GM12878 (cell line): Measurements from ENCODE around the gene TNIP1. TPM values are rescaled to one million over a fixed set of nuclear protein-coding genes. Genes with fewer than 3 reads are reported as not detected.

Experiments used
- ATAC-seq: fragments of 200-7000 bp; cut with Tn5 transposase; 3 replicates; pipeline ENCODE4 v1.9.1; 2020; ENCODE audit warnings: mild to moderate bottlenecking, moderate library complexity
- BruUV-seq: library from RNA; stranded (reverse); fragments of 400-500 nt; replicated peaks from 2 replicates; lab custom pipeline; 2021; lab: Mats Ljungman, UMichigan
- CTCF ChIA-PET: fragments of 300-600 bp; sonication (Branson Sonifier 250); formaldehyde crosslinking; extraction: SDS; loops from one replicate; lab custom pipeline; 2021; ENCODE audit warnings: inconsistent platforms; lab: Yijun Ruan, JAX
- POLR2A ChIA-PET: fragments of 350-600 bp; formaldehyde crosslinking; extraction: SDS; loops from one replicate; lab custom pipeline; 2021; ENCODE audit warnings: inconsistent platforms; lab: Charles Lee
- RAD21 ChIA-PET: fragments of 300-600 bp; sonication (Branson Sonifier 250); formaldehyde crosslinking; loops from one replicate; lab custom pipeline; 2023; ENCODE audit warnings: antibody characterized with exemption; ENCODE audit not compliant: unreplicated experiment; lab: Charles Lee
- SMC1A ChIA-PET: fragments of 300-600 bp; sonication (Branson Sonifier 250); formaldehyde crosslinking; loops from one replicate; lab custom pipeline; 2023; ENCODE audit not compliant: unreplicated experiment, uncharacterized antibody; lab: Charles Lee
- DNase-seq: peaks from one replicate; pipeline ENCODE4 v3.0.0-alpha.2; 2011; ENCODE audit warnings: low read depth, low spot score
- FAIRE-seq: peaks from 3 replicates; lab custom pipeline; 2011; peaks lifted over from hg19 to GRCh38; lab: Jason Lieb, UNC
- H2AFZ ChIP-seq: 2 replicates; pipeline ENCODE4 v1.6.0; 2011; ENCODE audit warnings: low read depth, low read length, control low read depth; ENCODE audit not compliant: control insufficient read depth
- H3K27ac ChIP-seq: 2 replicates; pipeline ENCODE4 v1.5.1; 2011; ENCODE audit warnings: control low read depth; ENCODE audit not compliant: control insufficient read depth, insufficient read depth
- H3K27me3 ChIP-seq, 2 experiments: replicated peaks in 1 of 2; 2 replicates each; pipeline versions ENCODE4 v1.6.0 to v1.6.1; 2011; ENCODE audit warnings: low read length in 1 of 2; ENCODE audit not compliant: control insufficient read depth in 2 of 2, insufficient read depth in 2 of 2
- H3K36me3 ChIP-seq, 2 experiments: 2 replicates each; pipeline ENCODE4 v1.5.1; 2011; ENCODE audit warnings: low read length in 1 of 2; ENCODE audit not compliant: control insufficient read depth in 2 of 2, insufficient read depth in 2 of 2
- H3K4me1 ChIP-seq: 2 replicates; pipeline ENCODE4 v1.6.1; 2011; ENCODE audit warnings: mild to moderate bottlenecking, low read length, moderate library complexity, mixed read lengths; ENCODE audit not compliant: control insufficient read depth, insufficient read depth
- H3K4me2 ChIP-seq: 2 replicates; pipeline ENCODE4 v1.6.0; 2011; ENCODE audit warnings: control low read depth; ENCODE audit not compliant: control insufficient read depth, insufficient read depth
- H3K4me3 ChIP-seq: fragments of 200-600 bp; sonication (generic); 2 replicates; pipeline ENCODE4 v1.5.1; 2016
- H3K79me2 ChIP-seq: 2 replicates; pipeline ENCODE4 v1.6.0; 2011; ENCODE audit warnings: low read length; ENCODE audit not compliant: control insufficient read depth, insufficient read depth
- H3K9ac ChIP-seq: 2 replicates; pipeline ENCODE4 v1.8.0; 2011; ENCODE audit warnings: low read length, control low read depth, mixed read lengths; ENCODE audit not compliant: control insufficient read depth, insufficient read depth
- H3K9me3 ChIP-seq: replicated peaks from 3 replicates; pipeline ENCODE4 v1.5.1; 2011; ENCODE audit warnings: mild to moderate bottlenecking, low read length; ENCODE audit not compliant: control insufficient read depth, insufficient read depth
- H4K20me1 ChIP-seq: 2 replicates; pipeline ENCODE4 v1.6.0; 2011; ENCODE audit not compliant: control insufficient read depth, insufficient read depth
- BCL11A ChIP-seq: IDR thresholded peaks from 2 replicates; pipeline ENCODE4 v1.6.1; 2011; ENCODE audit warnings: low read depth, low read length
- CREM ChIP-seq: IDR thresholded peaks from 2 replicates; pipeline ENCODE4 v1.6.1; 2014; ENCODE audit warnings: antibody characterized with exemption, low read depth
- ESRRA ChIP-seq: IDR thresholded peaks from 2 replicates; pipeline ENCODE4 v1.6.1; 2012; ENCODE audit warnings: mild to moderate bottlenecking, low read length, improper control_type of control experiment
- FOXK2 ChIP-seq: fragments of 450-650 bp; IDR thresholded peaks from 2 replicates; pipeline ENCODE4 v1.6.1; 2017; ENCODE audit warnings: mild to moderate bottlenecking, moderate library complexity
- GATAD2B ChIP-seq: fragments of 450-650 bp; conservative IDR thresholded peaks from 2 replicates; pipeline ENCODE4 v1.6.1; 2017; ENCODE audit warnings: low read depth, mild to moderate bottlenecking, moderate library complexity
- HDAC2 ChIP-seq: fragments of 200-600 bp; sonication (generic); IDR thresholded peaks from 2 replicates; pipeline ENCODE4 v1.6.1; 2017
- IRF4 ChIP-seq: IDR thresholded peaks from 2 replicates; pipeline ENCODE4 v1.6.1; 2011; ENCODE audit warnings: low read depth, low read length
- KAT2A ChIP-seq: conservative IDR thresholded peaks from 2 replicates; pipeline ENCODE4 v1.6.1; 2011; ENCODE audit warnings: low read depth, low read length; ENCODE audit not compliant: control insufficient read depth
- PML ChIP-seq: IDR thresholded peaks from 2 replicates; pipeline ENCODE4 v1.6.1; 2012; ENCODE audit warnings: low read length, inconsistent platforms
- POU2F2 ChIP-seq: IDR thresholded peaks from 3 replicates; pipeline ENCODE4 v1.6.1; 2011; ENCODE audit warnings: low read depth, mild to moderate bottlenecking, low read length, borderline replicate concordance
- SMC3 ChIP-seq: IDR thresholded peaks from 2 replicates; pipeline ENCODE4 v1.6.1; 2011; ENCODE audit warnings: low read length, improper control_type of control experiment, borderline replicate concordance
- SREBF2 ChIP-seq: IDR thresholded peaks from 2 replicates; pipeline ENCODE4 v1.6.1; 2012; ENCODE audit warnings: mild to moderate bottlenecking, low read length
- SRF ChIP-seq, 2 experiments: IDR thresholded peaks; 2 replicates each; pipeline ENCODE4 v1.6.1; 2011; ENCODE audit warnings: low read depth in 2 of 2, low read length in 2 of 2, mild to moderate bottlenecking in 1 of 2, moderate library complexity in 1 of 2
- STAT1 ChIP-seq: fragments of 450-650 bp; conservative IDR thresholded peaks from 2 replicates; pipeline ENCODE4 v1.6.1; 2014; ENCODE audit warnings: antibody characterized with exemption, mild to moderate bottlenecking
- YY1 ChIP-seq: IDR thresholded peaks from 2 replicates; pipeline ENCODE4 v1.6.1; 2011; ENCODE audit warnings: low read depth, mild to moderate bottlenecking, low read length
- ZNF24 ChIP-seq: fragments of 450-650 bp; IDR thresholded peaks from 2 replicates; pipeline ENCODE4 v1.6.1; 2017; ENCODE audit warnings: antibody characterized with exemption, mild to moderate bottlenecking
- WGBS: methylation state at CpG from one replicate; pipeline ENCODE4 v1.1.6; 2016; ENCODE audit warnings: low lambda C conversion rate; ENCODE audit not compliant: insufficient replicate concordance, insufficient coverage; ENCODE audit errors: missing lambda C conversion rate; 5-methylcytosine and 5-hydroxymethylcytosine counted together
- in situ Hi-C: fragments of 300-500 bp; cut with MboI; formaldehyde crosslinking; loops from 9 replicates; pipeline ENCODE4 v1.14.3; 2018; ENCODE audit warnings: mixed read lengths
- intact Hi-C: fragments of 100-400 bp; cut with micrococcal nuclease; formaldehyde crosslinking; loops from one replicate; pipeline ENCODE4 v1.14.2; 2022; ENCODE audit not compliant: unreplicated experiment
- polyA plus RNA-seq, 11 experiments: library from polyadenylated mRNA; depleted of rRNA in 4 of 11; unstranded in 6 of 11; stranded (reverse) in 5 of 11; fragments of >200 nt; fragmentation: Nextera tagmentation in 4 of 11; fragmentation: Illumina TruSeq in 1 of 11; extraction: Ambion mirVana in 4 of 11; extraction: Trizol in 1 of 11; gene quantifications; 1 replicate in 1 of 11; 2 replicates in 10 of 11; pipeline versions ENCODE4 v1.2.1 to v1.2.3, GENCODE V29; 2011 to 2016; ENCODE audit warnings: inconsistent platforms in 2 of 11, missing spikeins in 2 of 11, low read depth in 1 of 11
- total RNA-seq, 4 experiments: library from RNA; depleted of rRNA in 3 of 4; stranded (reverse); fragments of >200 nt in 3 of 4; fragmentation: Illumina TruSeq in 1 of 4; extraction: Trizol in 1 of 4; gene quantifications; 2 replicates each; pipeline versions ENCODE4 v1.2.1 to v1.2.3, GENCODE V29; 2013 to 2021
- TF ChIP-seq, protein P1 (sequence below): IDR thresholded peaks from 2 replicates; pipeline ENCODE4 v1.6.1; 2012; ENCODE audit warnings: low read length, inconsistent platforms
- TF ChIP-seq, protein P2 (sequence below): IDR thresholded peaks from 2 replicates; pipeline ENCODE4 v1.6.1; 2011; ENCODE audit warnings: mild to moderate bottlenecking, low read depth, low read length, moderate library complexity; ENCODE audit not compliant: insufficient replicate concordance
- TF ChIP-seq, protein P3 (sequence below): IDR thresholded peaks from 2 replicates; pipeline ENCODE4 v1.6.1; 2012; ENCODE audit warnings: low read depth, low read length, improper control_type of control experiment
- TF ChIP-seq, protein P4 (sequence below): fragments of 450-650 bp; IDR thresholded peaks from 2 replicates; pipeline ENCODE4 v1.6.1; 2017; ENCODE audit warnings: low read depth, mild to moderate bottlenecking, moderate library complexity

The TNIP1 gene
- total and polyA plus RNA-seq, 10 of the 15 experiments (the other 5 are each of a cell fraction or from before 2014, with no cell fraction given): 4.4 to 279 (median 150) TPM

DNA sequence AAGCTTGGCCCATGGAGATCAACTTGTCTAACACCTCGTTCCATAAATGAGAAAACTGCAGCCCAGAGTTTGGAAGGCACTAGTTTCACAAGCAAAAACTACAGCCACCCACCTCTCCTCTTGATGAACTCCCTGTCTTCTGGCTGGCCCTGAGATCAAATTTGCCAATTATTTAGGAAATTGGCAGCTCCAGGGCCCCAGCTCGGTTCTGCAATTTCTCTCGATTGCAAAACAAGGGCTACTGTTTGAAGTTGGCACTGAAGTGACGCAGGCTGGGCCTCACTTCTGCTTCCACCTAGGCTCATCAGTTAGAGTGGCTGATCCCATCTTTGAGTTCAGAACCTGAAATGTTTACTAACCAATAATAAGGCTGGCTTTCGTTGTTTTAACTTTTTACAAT lies 64.1 kb downstream of the TNIP1 start (continued):
- TF ChIP-seq, protein P1, sequence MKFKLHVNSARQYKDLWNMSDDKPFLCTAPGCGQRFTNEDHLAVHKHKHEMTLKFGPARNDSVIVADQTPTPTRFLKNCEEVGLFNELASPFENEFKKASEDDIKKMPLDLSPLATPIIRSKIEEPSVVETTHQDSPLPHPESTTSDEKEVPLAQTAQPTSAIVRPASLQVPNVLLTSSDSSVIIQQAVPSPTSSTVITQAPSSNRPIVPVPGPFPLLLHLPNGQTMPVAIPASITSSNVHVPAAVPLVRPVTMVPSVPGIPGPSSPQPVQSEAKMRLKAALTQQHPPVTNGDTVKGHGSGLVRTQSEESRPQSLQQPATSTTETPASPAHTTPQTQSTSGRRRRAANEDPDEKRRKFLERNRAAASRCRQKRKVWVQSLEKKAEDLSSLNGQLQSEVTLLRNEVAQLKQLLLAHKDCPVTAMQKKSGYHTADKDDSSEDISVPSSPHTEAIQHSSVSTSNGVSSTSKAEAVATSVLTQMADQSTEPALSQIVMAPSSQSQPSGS: no peak
- TF ChIP-seq SREBF2: no peak
- TF ChIP-seq ESRRA: no peak
- TF ChIP-seq, protein P2, sequence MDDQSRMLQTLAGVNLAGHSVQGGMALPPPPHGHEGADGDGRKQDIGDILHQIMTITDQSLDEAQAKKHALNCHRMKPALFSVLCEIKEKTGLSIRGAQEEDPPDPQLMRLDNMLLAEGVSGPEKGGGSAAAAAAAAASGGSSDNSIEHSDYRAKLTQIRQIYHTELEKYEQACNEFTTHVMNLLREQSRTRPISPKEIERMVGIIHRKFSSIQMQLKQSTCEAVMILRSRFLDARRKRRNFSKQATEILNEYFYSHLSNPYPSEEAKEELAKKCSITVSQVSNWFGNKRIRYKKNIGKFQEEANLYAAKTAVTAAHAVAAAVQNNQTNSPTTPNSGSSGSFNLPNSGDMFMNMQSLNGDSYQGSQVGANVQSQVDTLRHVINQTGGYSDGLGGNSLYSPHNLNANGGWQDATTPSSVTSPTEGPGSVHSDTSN: no peak
- TF ChIP-seq STAT1: no peak
- TF ChIP-seq SMC3: no peak
- TF ChIP-seq CREM: no peak
- TF ChIP-seq GATAD2B: no peak
- TF ChIP-seq ZNF24: no peak
- no peak for TF ChIP-seq IRF4
- TF ChIP-seq FOXK2: no peak

DNA sequence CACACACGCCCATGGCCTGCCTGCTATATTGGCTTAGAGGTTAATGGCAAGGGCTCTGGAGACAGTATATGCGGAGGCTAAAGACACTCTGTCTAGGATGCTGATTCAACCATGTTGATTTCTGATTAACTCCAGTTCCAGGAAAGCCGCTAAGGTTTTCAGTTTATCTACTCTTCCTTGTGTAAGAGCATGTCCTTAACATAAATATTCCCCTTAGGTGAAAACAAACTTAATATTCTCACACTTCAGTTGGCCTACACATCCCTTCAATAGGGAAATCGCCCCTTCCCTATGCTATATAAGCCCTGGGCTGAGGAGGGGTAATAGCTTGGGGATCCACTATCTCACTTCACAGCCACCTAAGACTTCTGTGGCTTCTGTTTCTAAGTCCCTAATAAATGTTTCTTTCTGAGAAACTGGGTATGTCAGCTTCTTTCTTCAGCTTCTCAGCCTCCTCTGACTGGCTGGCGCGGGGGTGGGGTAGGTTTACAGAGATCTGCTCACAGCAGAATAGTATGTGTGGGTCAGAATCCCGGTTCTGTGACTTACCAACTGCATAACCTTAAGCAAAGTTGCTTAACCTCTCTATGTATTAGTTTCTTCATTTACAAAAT lies 64.8 kb downstream of the TNIP1 start:
- Histone ChIP-seq H3K27me3 (no peaks in the 10 kb centered on the region), H4K20me1 (no peaks in the 10 kb centered on the region), H3K9ac (no peak overlapping the region), H3K4me2 (no peak overlapping the region), H3K4me1 (no peaks in the 10 kb centered on the region), H3K9me3 (no peaks in the 10 kb centered on the region), H3K27ac (no peak overlapping the region), H3K4me3 (no peak overlapping the region), H2AFZ (no peak overlapping the region), H3K36me3 (no peaks in the 10 kb centered on the region), H3K79me2 (no peaks in the 10 kb centered on the region)
- in situ Hi-C loops (no loop called here), intact Hi-C loops (no loop called here)
- ATAC-seq (no peak), FAIRE-seq (no peak), DNase-seq (no peak)
- 75% methylated on average over 7 of the region's 7 CpGs for WGBS
- no TSS peak for BruUV-seq
- ChIA-PET RAD21 (no interaction called here), POLR2A (no interaction called here), CTCF (no interaction called here), SMC1A (interaction anchor here (1.0 to 1.4 kb wide), 2 partner anchors 9 to 35 kb away, joined by 3 to 4 read pairs; no protein-coding TSS in a partner anchor)
- TF ChIP-seq, protein P3, sequence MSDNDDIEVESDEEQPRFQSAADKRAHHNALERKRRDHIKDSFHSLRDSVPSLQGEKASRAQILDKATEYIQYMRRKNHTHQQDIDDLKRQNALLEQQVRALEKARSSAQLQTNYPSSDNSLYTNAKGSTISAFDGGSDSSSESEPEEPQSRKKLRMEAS: no peak
- TF ChIP-seq, protein P1: no peak
- TF ChIP-seq POU2F2 (no peak), KAT2A (no peak), HDAC2 (no peak), PML (no peak), BCL11A (no peak), YY1 (no peak), STAT1 (no peak), SRF (IDR thresholded peaks at IDR 0.05; ENCODE audit: low read depth in 2 of 2, low read length in 2 of 2) (no peak)
- TF ChIP-seq, protein P4, sequence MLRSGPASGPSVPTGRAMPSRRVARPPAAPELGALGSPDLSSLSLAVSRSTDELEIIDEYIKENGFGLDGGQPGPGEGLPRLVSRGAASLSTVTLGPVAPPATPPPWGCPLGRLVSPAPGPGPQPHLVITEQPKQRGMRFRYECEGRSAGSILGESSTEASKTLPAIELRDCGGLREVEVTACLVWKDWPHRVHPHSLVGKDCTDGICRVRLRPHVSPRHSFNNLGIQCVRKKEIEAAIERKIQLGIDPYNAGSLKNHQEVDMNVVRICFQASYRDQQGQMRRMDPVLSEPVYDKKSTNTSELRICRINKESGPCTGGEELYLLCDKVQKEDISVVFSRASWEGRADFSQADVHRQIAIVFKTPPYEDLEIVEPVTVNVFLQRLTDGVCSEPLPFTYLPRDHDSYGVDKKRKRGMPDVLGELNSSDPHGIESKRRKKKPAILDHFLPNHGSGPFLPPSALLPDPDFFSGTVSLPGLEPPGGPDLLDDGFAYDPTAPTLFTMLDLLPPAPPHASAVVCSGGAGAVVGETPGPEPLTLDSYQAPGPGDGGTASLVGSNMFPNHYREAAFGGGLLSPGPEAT: no peak
